Measurements from ENCODE around the gene EGF. TPM values are rescaled to one million over a fixed set of nuclear protein-coding genes. Genes with fewer than 3 reads are reported as not detected.

The EGF gene
- total RNA-seq: 10 to 100 TPM; 14.6 to 33.7 TPM
- polyA plus RNA-seq (2013, experiment 1 of 2): 5.4 TPM
- polyA plus RNA-seq (2013, experiment 2 of 2): 5.6 TPM
- long read RNA-seq, experiment 1, partial matches to known transcripts: 3 of 8 reads
- long read RNA-seq, experiment 1, other reads (novel, unspliced or antisense): 5 of 8 reads
- long read RNA-seq, experiment 2, full-length matches to known transcripts: 6 of 25 reads
- long read RNA-seq, experiment 2, partial matches to known transcripts: 3 of 25 reads
- long read RNA-seq, experiment 2, other reads (novel, unspliced or antisense): 16 of 25 reads
- long read RNA-seq, experiment 3, full-length matches to known transcripts: 4 of 17 reads
- long read RNA-seq, experiment 3, partial matches to known transcripts: 1 of 17 reads
- long read RNA-seq, experiment 3, other reads (novel, unspliced or antisense): 12 of 17 reads
- long read RNA-seq, experiment 4, partial matches to known transcripts: 1 of 4 reads
- long read RNA-seq, experiment 4, other reads (novel, unspliced or antisense): 3 of 4 reads

- peaks cover 44% of the 10 kb centered on the region for H3K4me1 Mint-ChIP-seq
- no peaks in the 10 kb centered on the region for H3K27me3 Mint-ChIP-seq (ENCODE audit: insufficient read depth)
- Histone ChIP-seq H3K9me3 (ENCODE audit: control insufficient read depth, low read length) (no peaks in the 10 kb centered on the region), H3K9ac (ENCODE audit: extremely low read depth, low read length, poor library complexity, severe bottlenecking) (peak within 1 kb of the TSS; percentile 39), H3K27me3 (ENCODE audit: control insufficient read depth, insufficient read depth, low read length, poor library complexity, severe bottlenecking) (no peaks in the 10 kb centered on the region), H3K4me1 (ENCODE audit: control insufficient read depth, insufficient read depth, low read length) (peaks cover 5% of the 10 kb centered on the region), H3K4me3 (ENCODE audit: low read length) (peak within 1 kb of the TSS; percentile 81), H3K27ac (ENCODE audit: low read depth, low read length) (peak within 1 kb of the TSS; percentile 63), H3K36me3 (ENCODE audit: control insufficient read depth, insufficient read depth, low read length) (no peaks in the 10 kb centered on the region)
- DNase-seq: peak; percentile 63
- H3K9me3 Mint-ChIP-seq: no peaks in the 10 kb centered on the region
- H3K36me3 Mint-ChIP-seq (ENCODE audit: low read depth): no peaks in the 10 kb centered on the region
- 64 to 71% methylated on average over 7 to 9 of the region's 9 CpGs for WGBS, 2 experiments (ENCODE audit: insufficient coverage in 1 of 2, insufficient read length in 1 of 2)
- H3K4me3 Mint-ChIP-seq: peak within 1 kb of the TSS; percentile 51
- peak within 1 kb of the TSS; percentile 13 for H3K27ac Mint-ChIP-seq
- TF ChIP-seq CTCF (conservative IDR thresholded peaks at IDR 0.05): no peak
These were observed at the start of gene EGF for GRCh38 chr4:109912706-109913595. Gene EGF (plus strand): TSS chr4:109912883. CDS start chr4:109913336, 453 bp downstream.

- no peak for DNase-seq
- Histone ChIP-seq H3K9me3 (ENCODE audit: control insufficient read depth, low read length) (peaks cover 27% of the 10 kb centered on the region), H3K27me3 (ENCODE audit: control insufficient read depth, insufficient read depth, low read length, poor library complexity, severe bottlenecking) (no peaks in the 10 kb centered on the region), H3K4me1 (ENCODE audit: control insufficient read depth, insufficient read depth, low read length) (no peaks in the 10 kb centered on the region), H3K4me3 (ENCODE audit: low read length) (no peak overlapping the region), H3K36me3 (ENCODE audit: control insufficient read depth, insufficient read depth, low read length) (no peaks in the 10 kb centered on the region), H3K27ac (ENCODE audit: low read depth, low read length) (no peak overlapping the region), H3K9ac (ENCODE audit: extremely low read depth, low read length, poor library complexity, severe bottlenecking) (no peak overlapping the region)
- peaks cover 22% of the 10 kb centered on the region for H3K9me3 Mint-ChIP-seq
- no peaks in the 10 kb centered on the region for H3K27me3 Mint-ChIP-seq (ENCODE audit: insufficient read depth)
- peak; percentile 66 for TF ChIP-seq CTCF (conservative IDR thresholded peaks at IDR 0.05)
- no peak overlapping the region for H3K4me3 Mint-ChIP-seq
- peaks cover 10% of the 10 kb centered on the region for H3K36me3 Mint-ChIP-seq (ENCODE audit: low read depth)
- H3K4me1 Mint-ChIP-seq: no peaks in the 10 kb centered on the region
- no peak overlapping the region for H3K27ac Mint-ChIP-seq
These were observed 48.5 kb upstream of the EGF start for GRCh38 chr4:109864134-109864533.

- no peak overlapping the region for H3K27ac Mint-ChIP-seq
These were observed 42.6 kb upstream of the EGF start for GRCh38 chr4:109870061-109870460.

More at GRCh38 chr4:109870061-109870460, 42.6 kb upstream of the EGF start:
- WGBS, 2 experiments (ENCODE audit: insufficient coverage in 1 of 2, insufficient read length in 1 of 2): 40 to 70% methylated on average over 1 to 5 of the region's 5 CpGs
- Histone ChIP-seq H3K9me3 (ENCODE audit: control insufficient read depth, low read length) (no peaks in the 10 kb centered on the region), H3K9ac (ENCODE audit: extremely low read depth, low read length, poor library complexity, severe bottlenecking) (no peak overlapping the region), H3K27ac (ENCODE audit: low read depth, low read length) (no peak overlapping the region), H3K4me3 (ENCODE audit: low read length) (no peak overlapping the region), H3K4me1 (ENCODE audit: control insufficient read depth, insufficient read depth, low read length) (no peaks in the 10 kb centered on the region), H3K27me3 (ENCODE audit: control insufficient read depth, insufficient read depth, low read length, poor library complexity, severe bottlenecking) (no peaks in the 10 kb centered on the region), H3K36me3 (ENCODE audit: control insufficient read depth, insufficient read depth, low read length) (peaks cover 3% of the 10 kb centered on the region)
- Mint-ChIP-seq H3K9me3 (no peaks in the 10 kb centered on the region), H3K36me3 (ENCODE audit: low read depth) (peaks cover 5% of the 10 kb centered on the region), H3K27me3 (ENCODE audit: insufficient read depth) (peaks cover 4% of the 10 kb centered on the region), H3K4me1 (no peaks in the 10 kb centered on the region), H3K4me3 (no peak overlapping the region)
- DNase-seq: no peak
- TF ChIP-seq CTCF (conservative IDR thresholded peaks at IDR 0.05): no peak

Data from endodermal cell (in vitro differentiated cells).